H1 (cell line): ENCODE data around the gene LPP. TPM values are rescaled to one million over a fixed set of nuclear protein-coding genes. Genes with fewer than 3 reads are reported as not detected.

Source experiments
- CTCF ChIA-PET: fragments of 300-600 bp; sonication (Branson Sonifier 250); formaldehyde crosslinking; loops from one replicate; lab custom pipeline; 2021; ENCODE audit not compliant: partially characterized antibody; lab: Charles Lee
- POLR2A ChIA-PET: fragments of 300-600 bp; sonication (Branson Sonifier 250); formaldehyde crosslinking; loops from one replicate; lab custom pipeline; 2021; ENCODE audit warnings: inconsistent platforms; ENCODE audit not compliant: partially characterized antibody; lab: Charles Lee
- DNase-seq, 2 experiments: peaks; one replicate each; pipeline versions ENCODE4 v3.0.0 to v3.0.0-alpha.2; 2010 to 2022; ENCODE audit warnings: low spot score in 2 of 2, low read depth in 1 of 2, mixed read lengths in 1 of 2
- FAIRE-seq: peaks from 2 replicates; lab custom pipeline; 2011; peaks lifted over from hg19 to GRCh38; lab: Jason Lieb, UNC
- H2AFZ ChIP-seq: 2 replicates; pipeline ENCODE4 v1.8.1; 2012; ENCODE audit warnings: low read length, inconsistent platforms
- H2AK5ac ChIP-seq: 2 replicates; pipeline ENCODE4 v1.6.1; 2013; ENCODE audit warnings: low read depth, low read length
- H2BK120ac ChIP-seq: replicated peaks from 2 replicates; pipeline ENCODE3; 2013; ENCODE audit warnings: low read depth, low read length, inconsistent platforms
- H2BK12ac ChIP-seq: 2 replicates; pipeline ENCODE4 v1.6.1; 2013; ENCODE audit warnings: low read depth, low read length
- H2BK15ac ChIP-seq: 2 replicates; pipeline ENCODE4 v1.6.1; 2013; ENCODE audit warnings: low read length
- H2BK20ac ChIP-seq: 2 replicates; pipeline ENCODE4 v1.6.1; 2013; ENCODE audit warnings: low read length
- H2BK5ac ChIP-seq: 2 replicates; pipeline ENCODE4 v1.6.1; 2013; ENCODE audit warnings: low read depth, low read length
- H3K14ac ChIP-seq: 2 replicates; pipeline ENCODE4 v1.6.1; 2013; ENCODE audit warnings: inconsistent platforms; ENCODE audit not compliant: insufficient read length
- H3K18ac ChIP-seq: 2 replicates; pipeline ENCODE4 v1.6.1; 2013; ENCODE audit warnings: low read length; ENCODE audit errors: extremely low read depth
- H3K23ac ChIP-seq: 2 replicates; pipeline ENCODE4 v1.6.1; 2013; ENCODE audit warnings: inconsistent platforms; ENCODE audit not compliant: insufficient read length
- H3K23me2 ChIP-seq: 2 replicates; pipeline ENCODE4 v1.6.1; 2013; ENCODE audit warnings: low read depth, low read length
- H3K27ac ChIP-seq: 2 replicates; pipeline ENCODE4 v1.6.1; 2011; ENCODE audit warnings: low read depth, low read length, inconsistent platforms
- H3K27me3 ChIP-seq, 4 experiments: replicated peaks in 1 of 4; 1 replicate in 1 of 4; 2 replicates in 3 of 4; pipeline versions ENCODE4 v1.6.1 to v1.8.1; 2011 to 2013; ENCODE audit warnings: low read length in 3 of 4, mild to moderate bottlenecking in 3 of 4, inconsistent platforms in 2 of 4, mixed read lengths in 2 of 4, moderate library complexity in 1 of 4; ENCODE audit not compliant: control insufficient read depth in 3 of 4, insufficient read depth in 3 of 4; ENCODE audit errors: extremely low read depth in 1 of 4
- H3K36me3 ChIP-seq, 4 experiments: 2 replicates each; pipeline versions ENCODE4 v1.6.1 to v1.8.1; 2011 to 2013; ENCODE audit warnings: mild to moderate bottlenecking in 4 of 4, low read length in 3 of 4, moderate library complexity in 2 of 4, control low read depth in 1 of 4, inconsistent platforms in 1 of 4; ENCODE audit not compliant: insufficient read depth in 4 of 4, control insufficient read depth in 2 of 4
- H3K4ac ChIP-seq: replicated peaks from 2 replicates; pipeline ENCODE3; 2013; ENCODE audit warnings: low read length, low read depth, mixed read lengths, inconsistent platforms; ENCODE audit not compliant: insufficient read length
- H3K4me1 ChIP-seq, 4 experiments: replicated peaks in 1 of 4; 1 replicate in 1 of 4; 2 replicates in 3 of 4; pipeline versions ENCODE4 v1.6.1 to v1.8.1; 2011 to 2013; ENCODE audit warnings: low read length in 3 of 4, inconsistent platforms in 2 of 4, mixed read lengths in 1 of 4; ENCODE audit not compliant: insufficient read depth in 4 of 4, control insufficient read depth in 3 of 4
- H3K4me2 ChIP-seq, 2 experiments: 2 replicates each; pipeline versions ENCODE4 v1.6.1 to v1.8.1; 2011 to 2013; ENCODE audit warnings: low read depth in 2 of 2, low read length in 2 of 2, control low read depth in 1 of 2, inconsistent platforms in 1 of 2, mild to moderate bottlenecking in 1 of 2; ENCODE audit not compliant: insufficient read depth in 1 of 2
- H3K4me3 ChIP-seq, 4 experiments: fragments of 200-600, 300-600 bp in 1 of 4; sonication (generic), shearing (Covaris generic), sonication (Bioruptor Twin) in 1 of 4; 2 replicates each; pipeline versions ENCODE4 v1.5.1 to v1.8.1; 2011 to 2016; ENCODE audit warnings: low read length in 4 of 4, low read depth in 3 of 4, control low read depth in 2 of 4, inconsistent platforms in 2 of 4, mild to moderate bottlenecking in 2 of 4, mixed read lengths in 1 of 4, moderate library complexity in 1 of 4; ENCODE audit not compliant: insufficient read depth in 2 of 4; ENCODE audit errors: extremely low read depth in 1 of 4
- H3K56ac ChIP-seq: replicated peaks from 2 replicates; pipeline ENCODE3; 2013; ENCODE audit warnings: low read depth, mild to moderate bottlenecking, mixed read lengths, low read length, inconsistent platforms; ENCODE audit not compliant: insufficient read length
- H3K79me1 ChIP-seq: 2 replicates; pipeline ENCODE4 v1.6.1; 2013; ENCODE audit warnings: low read depth, low read length, control low read depth
- H3K79me2 ChIP-seq, 2 experiments: 2 replicates each; pipeline versions ENCODE4 v1.6.1 to v1.8.1; 2012 to 2013; ENCODE audit warnings: low read length in 2 of 2, mild to moderate bottlenecking in 2 of 2, inconsistent platforms in 1 of 2; ENCODE audit not compliant: insufficient read depth in 2 of 2, control insufficient read depth in 1 of 2
- H3K9ac ChIP-seq, 4 experiments: replicated peaks in 1 of 4; 1 replicate in 1 of 4; 2 replicates in 3 of 4; pipeline versions ENCODE4 v1.6.1 to v1.8.1; 2011 to 2013; ENCODE audit warnings: low read depth in 3 of 4, low read length in 3 of 4, control low read depth in 2 of 4, mild to moderate bottlenecking in 2 of 4, moderate library complexity in 2 of 4, inconsistent platforms in 1 of 4; ENCODE audit errors: extremely low read depth in 1 of 4
- H3K9me3 ChIP-seq, 2 experiments: 2 replicates each; pipeline versions ENCODE4 v1.6.1 to v1.8.1; 2012 to 2013; ENCODE audit warnings: mild to moderate bottlenecking in 2 of 2, moderate library complexity in 2 of 2, control low read depth in 1 of 2, inconsistent platforms in 1 of 2, low read depth in 1 of 2, low read length in 1 of 2, mixed read lengths in 1 of 2; ENCODE audit not compliant: insufficient read depth in 2 of 2
- H4K20me1 ChIP-seq, 2 experiments: replicated peaks in 1 of 2; 2 replicates each; pipeline versions ENCODE3 to v1.8.1; 2011 to 2013; ENCODE audit warnings: inconsistent platforms in 2 of 2, low read length in 2 of 2, mild to moderate bottlenecking in 1 of 2; ENCODE audit not compliant: insufficient read depth in 2 of 2, control insufficient read depth in 1 of 2
- H4K5ac ChIP-seq: 2 replicates; pipeline ENCODE4 v1.6.1; 2013; ENCODE audit warnings: low read length, low read depth, mixed read lengths, inconsistent platforms; ENCODE audit not compliant: insufficient read length
- H4K8ac ChIP-seq: 2 replicates; pipeline ENCODE4 v1.8.0; 2013; ENCODE audit warnings: mild to moderate bottlenecking, moderate library complexity, low read length, inconsistent platforms; ENCODE audit not compliant: insufficient read depth; ENCODE audit errors: extremely low read depth
- H4K91ac ChIP-seq: replicated peaks from 2 replicates; pipeline ENCODE3; 2013; ENCODE audit warnings: low read length, mixed read lengths, inconsistent platforms; ENCODE audit not compliant: insufficient read length
- CBX8 ChIP-seq: fragments of 300-800, 300-1000 bp; sonication (generic); IDR thresholded peaks from 2 replicates; pipeline ENCODE4 v1.7.1; 2016; ENCODE audit warnings: low read depth, low read length, borderline replicate concordance
- E2F6 ChIP-seq: IDR thresholded peaks from 2 replicates; pipeline ENCODE4 v1.6.1; 2012; ENCODE audit warnings: inconsistent platforms
- EGR1 ChIP-seq: IDR thresholded peaks from 2 replicates; pipeline ENCODE4 v1.6.1; 2011; ENCODE audit warnings: low read depth, low read length, borderline replicate concordance
- POLR2A ChIP-seq, 2 experiments: IDR thresholded peaks; 1 replicate in 1 of 2; 2 replicates in 1 of 2; pipeline ENCODE4 v1.6.1; 2011; ENCODE audit warnings: low read depth in 2 of 2, low read length in 2 of 2, mild to moderate bottlenecking in 2 of 2; ENCODE audit errors: control extremely low read depth in 1 of 2
- TAF1 ChIP-seq: IDR thresholded peaks from 2 replicates; pipeline ENCODE4 v1.6.1; 2011; ENCODE audit warnings: mild to moderate bottlenecking, low read depth, low read length
- WGBS, 2 experiments: shearing (Covaris generic) in 1 of 2; methylation state at CpG; one replicate each; pipeline versions ENCODE4 v1.1.6 to v1.1.7; 2013 to 2015; ENCODE audit warnings: low lambda C conversion rate in 2 of 2, mixed read lengths in 2 of 2, inconsistent platforms in 1 of 2, low coverage in 1 of 2, missing lambda C conversion rate in 1 of 2; ENCODE audit not compliant: insufficient replicate concordance in 2 of 2, insufficient coverage in 1 of 2, insufficient read length in 1 of 2; ENCODE audit errors: extremely low coverage in 1 of 2, missing lambda C conversion rate in 1 of 2; 5-methylcytosine and 5-hydroxymethylcytosine counted together
- polyA plus RNA-seq, 7 experiments: library from polyadenylated mRNA; depleted of rRNA in 3 of 7; stranded (reverse) in 5 of 7; unstranded in 2 of 7; fragments of >200 nt in 5 of 7; fragments of 200-250 nt in 2 of 7; gene quantifications; 1 replicate in 5 of 7; 2 replicates in 1 of 7; 4 replicates in 1 of 7; pipeline versions ENCODE4 v1.2.1 to v1.2.3, GENCODE V29; 2011 to 2013; ENCODE audit warnings: missing spikeins in 2 of 7, mixed read lengths in 2 of 7
- total RNA-seq: library from RNA; stranded (reverse); fragmentation: NEBNext Ultra II Directional; extraction: Animal tissue kit (Norgen Biotek cat#: 25700); gene quantifications from 2 replicates; pipeline ENCODE4 v1.2.1, GENCODE V29; 2021

LPP gene
- total and polyA plus RNA-seq, 2 of the 8 experiments (the other 6 are each of a cell fraction or from before 2014, with no cell fraction given): 10.0 to 53.3 TPM

- ChIA-PET CTCF (no interaction called here), POLR2A (no interaction called here)
- no peak overlapping the region for H4K5ac ChIP-seq
- no peak overlapping the region for H3K56ac ChIP-seq
- H3K79me2 ChIP-seq: no peaks in the 10 kb centered on the region
- no peak overlapping the region for H3K18ac ChIP-seq
- no peaks in the 10 kb centered on the region for H3K36me3 ChIP-seq
- no peak overlapping the region for H2BK5ac ChIP-seq
- no peak overlapping the region for H3K27ac ChIP-seq
- no peak overlapping the region for H2BK120ac ChIP-seq
- no peak overlapping the region for H2BK15ac ChIP-seq
- H3K9ac ChIP-seq: no peak overlapping the region
- peaks cover 0 to 3% (median 1%) of the 10 kb centered on the region in 4 experiments; a peak in 2 of 7 replicates for H3K4me1 ChIP-seq
- no peaks in the 10 kb centered on the region for H4K20me1 ChIP-seq
- FAIRE-seq: no peak
- H3K9me3 ChIP-seq: no peaks in the 10 kb centered on the region
- no peak overlapping the region for H2BK12ac ChIP-seq
- no peak overlapping the region for H2AFZ ChIP-seq
- no peak overlapping the region for H3K4ac ChIP-seq
- DNase-seq: no peak
- H3K27me3 ChIP-seq: no peaks in the 10 kb centered on the region
- H3K14ac ChIP-seq: no peak overlapping the region
- WGBS, 2 experiments: 94% methylated on average over 2 of the region's 2 CpGs; no CpG with 5 or more reads in 1 of the 2 experiments
- H3K23ac ChIP-seq: no peak overlapping the region
- no peak overlapping the region for H2BK20ac ChIP-seq
- H2AK5ac ChIP-seq: no peak overlapping the region
- no peak overlapping the region for H4K8ac ChIP-seq
- H3K4me3 ChIP-seq: no peak overlapping the region
- no peak overlapping the region for H4K91ac ChIP-seq
- no peak overlapping the region for H3K4me2 ChIP-seq
- H3K23me2 ChIP-seq: no peaks in the 10 kb centered on the region
- H3K79me1 ChIP-seq: no peaks in the 10 kb centered on the region
- no peak for TF ChIP-seq CBX8
- no peak for TF ChIP-seq EGR1
- no peak for TF ChIP-seq E2F6
- TF ChIP-seq TAF1: no peak
- no peak for TF ChIP-seq POLR2A (IDR thresholded peaks at IDR 0.05; ENCODE audit: control extremely low read depth in 1 of 2, low read depth in 2 of 2, low read length in 2 of 2)
Observed at GRCh38 chr3:188518416-188518815, 364.5 kb downstream of the LPP start.
